GM21390 (cell line): ENCODE measurements around the gene GRIK4.
"Not testable (repeated sequence)": the region's sequence is repeated elsewhere in the genome, so short reads cannot be mapped to it uniquely, and the experiment has no call there.

Experiments
- ATAC-seq: cut with Tn5 transposase; IDR thresholded peaks from one replicate; pipeline ENCODE4 v1.9.1; 2021; ENCODE audit not compliant: unreplicated experiment

The GRIK4 gene

GRCh38 chr11:120511116-120511819, at the start of gene GRIK4:
Gene GRIK4 (plus strand): TSS chr11:120511748. CDS start chr11:120660319, 148,571 bp downstream.
- ATAC-seq = peak; percentile 90

- no peak for ATAC-seq
Measured at GRCh38 chr11:120462825-120463224, 48.7 kb upstream of the GRIK4 start.

GRCh38 chr11:120465921-120466534, 45.5 kb upstream of the GRIK4 start:
- no peak for ATAC-seq

- no peak for ATAC-seq
Measured at GRCh38 chr11:120467627-120468026, 43.9 kb upstream of the GRIK4 start.

- ATAC-seq = no peak
Measured at GRCh38 chr11:120471131-120471530, 40.4 kb upstream of the GRIK4 start.

- ATAC-seq = no peak
Measured at GRCh38 chr11:120471994-120472393, 39.6 kb upstream of the GRIK4 start.

- no peak for ATAC-seq
Measured at GRCh38 chr11:120473503-120473902, 38.0 kb upstream of the GRIK4 start.

- ATAC-seq = no peak
Measured at GRCh38 chr11:120482149-120482548, 29.4 kb upstream of the GRIK4 start.

GRCh38 chr11:120484722-120485121, 26.8 kb upstream of the GRIK4 start:
- ATAC-seq = no peak

- no peak for ATAC-seq
Measured at GRCh38 chr11:120486138-120486537, 25.4 kb upstream of the GRIK4 start.

GRCh38 chr11:120489799-120490198, 21.7 kb upstream of the GRIK4 start:
- ATAC-seq = no peak

GRCh38 chr11:120492486-120492885, 19.1 kb upstream of the GRIK4 start:
- no peak for ATAC-seq

- ATAC-seq = no peak
Measured at GRCh38 chr11:120494595-120494994, 17.0 kb upstream of the GRIK4 start.

- ATAC-seq = no peak
Measured at GRCh38 chr11:120499088-120499487, 12.5 kb upstream of the GRIK4 start.

GRCh38 chr11:120499859-120500258, 11.7 kb upstream of the GRIK4 start:
- ATAC-seq = no peak

- ATAC-seq = no peak
Measured at GRCh38 chr11:120500414-120501071, 11.0 kb upstream of the GRIK4 start.

- ATAC-seq = no peak
Measured at GRCh38 chr11:120501440-120501839, 10.1 kb upstream of the GRIK4 start.

- ATAC-seq = no peak
Measured at GRCh38 chr11:120501976-120502755, 9.4 kb upstream of the GRIK4 start.

GRCh38 chr11:120503529-120503928, 8.0 kb upstream of the GRIK4 start:
- ATAC-seq = not testable (repeated sequence)

- no peak for ATAC-seq
Measured at GRCh38 chr11:120505801-120506425, 5.6 kb upstream of the GRIK4 start.
